Suprapubic skin (tissue), 4 donors: Measurements from ENCODE around the gene ALKBH8. TPM values are rescaled to one million over a fixed set of nuclear protein-coding genes. Genes with fewer than 3 reads are reported as not detected.
A peak's percentile ranks its signal among the peaks of the same experiment; 100 is the strongest.

Source experiments
- DNase-seq, 2 donors: peaks; one replicate each; pipeline ENCODE4 v3.0.0-alpha.2; 2019; ENCODE audit warnings: low spot score in 2 of 2
- H3K27ac ChIP-seq: fragments of 200-600 bp; sonication (generic); one replicate; pipeline ENCODE4 v1.5.1; 2019
- H3K27me3 ChIP-seq: fragments of 200-600 bp; sonication (generic); one replicate; pipeline ENCODE4 v1.5.1; 2019
- H3K36me3 ChIP-seq: fragments of 200-600 bp; sonication (generic); one replicate; pipeline ENCODE4 v1.5.1; 2019
- H3K4me1 ChIP-seq: fragments of 200-600 bp; sonication (generic); one replicate; pipeline ENCODE4 v1.5.1; 2019
- H3K4me3 ChIP-seq: fragments of 200-600 bp; sonication (generic); one replicate; pipeline ENCODE4 v1.5.1; 2019; ENCODE audit warnings: mild to moderate bottlenecking
- H3K9me3 ChIP-seq: fragments of 200-600 bp; sonication (generic); one replicate; pipeline ENCODE4 v1.5.1; 2019
- EP300 ChIP-seq: sonication (generic); formaldehyde crosslinking; IDR thresholded peaks from one replicate; pipeline ENCODE4 v1.6.1; 2017; ENCODE audit warnings: antibody characterized with exemption
- POLR2A ChIP-seq, 2 donors: fragments of 450-650 bp; IDR thresholded peaks; one replicate each; pipeline ENCODE4 v1.6.1; 2017; ENCODE audit warnings: antibody characterized with exemption in 2 of 2, mild to moderate bottlenecking in 2 of 2, moderate library complexity in 2 of 2
- POLR2AphosphoS5 ChIP-seq, 3 donors: sonication (generic); formaldehyde crosslinking; IDR thresholded peaks; one replicate each; pipeline ENCODE4 v1.6.1; 2017; ENCODE audit warnings: antibody characterized with exemption in 3 of 3
- WGBS: methylation state at CpG from one replicate; pipeline ENCODE4 v1.1.5; 2018; 5-methylcytosine and 5-hydroxymethylcytosine counted together
- total RNA-seq, 4 donors: library from RNA; depleted of rRNA; stranded (reverse); fragments of >200 nt; gene quantifications; one replicate each; pipeline ENCODE4 v1.1.0, GENCODE V29; 2016
- TF ChIP-seq, protein P1 (sequence below), 2 donors: fragments of 200-600 bp in 1 of 2; fragments of 450-650 bp in 1 of 2; sonication (generic) in 1 of 2; IDR thresholded peaks; one replicate each; pipeline ENCODE4 v1.5.1; 2016 to 2019; ENCODE audit warnings: antibody characterized with exemption in 2 of 2, mild to moderate bottlenecking in 1 of 2, moderate library complexity in 1 of 2

The ALKBH8 gene
- total RNA-seq, 4 donors from 2014 or later: 2.0 to 6.8 (median 5.6) TPM

DNA sequence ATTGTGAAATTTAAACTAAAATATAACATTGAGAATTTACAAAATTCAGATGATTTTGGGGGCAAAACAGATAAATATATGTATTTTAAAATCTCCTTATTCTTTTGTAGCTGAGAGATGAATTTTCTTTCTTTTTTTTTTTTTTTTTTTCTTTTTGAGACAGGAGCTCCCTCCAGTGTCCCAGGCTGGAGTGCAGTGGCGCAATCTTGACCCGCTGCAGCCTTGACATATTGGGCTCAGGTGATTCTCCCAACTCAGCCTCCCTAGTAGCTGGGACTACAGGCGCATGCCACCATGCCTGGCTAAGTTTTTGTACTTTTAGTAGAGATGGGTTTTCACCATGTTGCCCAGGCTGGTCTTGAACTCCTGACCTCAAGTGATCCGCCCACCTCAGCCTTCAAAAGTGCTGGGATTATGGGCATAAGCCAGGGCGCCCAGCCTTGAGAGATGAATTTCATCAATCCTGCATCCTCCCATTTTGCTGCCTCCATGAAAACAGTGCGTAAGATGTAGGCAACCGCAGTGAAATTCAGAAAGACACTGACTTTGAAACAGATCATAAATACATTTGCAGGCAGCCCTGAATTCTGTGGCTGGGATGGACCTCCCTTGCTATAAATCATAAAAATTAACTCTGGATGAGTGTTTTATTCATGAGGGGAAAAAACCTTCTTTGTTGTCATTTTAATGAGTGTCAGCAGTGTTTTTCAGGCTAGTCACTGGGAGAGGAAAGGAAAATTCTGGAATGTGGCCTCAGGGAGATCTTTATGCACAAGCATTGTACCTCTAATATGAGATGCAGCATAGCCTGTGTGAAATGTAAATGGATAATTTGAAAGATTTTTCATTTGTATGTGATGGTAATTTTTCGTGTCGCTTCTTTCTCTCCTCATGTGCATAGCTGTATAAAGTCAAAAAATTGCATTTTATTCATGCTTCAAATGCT lies 39.8 kb upstream of the ALKBH8 start:
- 85% methylated on average over 9 of the region's 9 CpGs for WGBS

DNA sequence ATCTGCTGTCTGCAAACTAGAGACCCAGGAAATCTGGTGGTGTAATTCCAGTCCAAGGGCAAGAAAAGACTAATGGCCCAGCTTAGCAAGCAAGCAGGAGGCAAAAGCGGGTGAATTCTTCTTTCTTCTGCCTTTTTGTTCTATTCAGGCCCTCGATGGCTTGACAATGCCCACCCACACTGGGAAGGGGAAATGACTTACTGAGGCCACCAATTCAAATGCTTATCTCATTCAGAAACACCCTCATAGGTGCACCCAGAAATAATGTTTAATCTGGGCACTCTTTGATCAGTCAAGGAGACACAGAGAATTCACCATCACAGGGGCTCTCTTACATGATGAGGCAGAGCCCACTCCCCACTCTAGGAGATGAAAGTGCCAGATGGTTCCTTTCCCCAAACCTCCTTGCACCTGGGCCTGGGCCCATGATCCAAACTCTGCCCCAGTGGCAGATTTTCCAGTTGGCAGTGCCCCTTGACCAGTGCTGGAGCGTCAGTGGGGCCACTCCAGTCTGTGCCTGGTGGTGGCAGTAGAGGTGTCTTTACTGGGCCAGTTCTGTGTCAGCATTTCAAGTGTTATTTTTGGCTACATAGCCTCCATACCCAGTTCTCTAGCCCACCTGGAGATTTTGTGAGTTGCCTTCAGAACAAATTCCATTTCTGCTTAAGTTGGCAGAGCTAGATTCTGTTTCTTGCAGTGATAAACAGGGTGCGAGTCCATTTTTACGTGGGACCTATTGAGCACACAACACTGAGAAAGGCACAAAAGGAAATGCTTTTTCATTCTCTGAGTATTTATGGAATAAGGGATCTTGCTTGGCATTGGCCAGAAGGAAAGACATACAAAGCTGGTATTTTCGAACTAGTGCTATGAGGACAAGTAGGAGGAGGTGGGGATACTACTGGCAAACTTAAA lies 32.9 kb upstream of the ALKBH8 start:
- Histone ChIP-seq H3K36me3 (no peaks in the 10 kb centered on the region), H3K27ac (no peak overlapping the region), H3K27me3 (peaks cover 40% of the 10 kb centered on the region), H3K9me3 (no peaks in the 10 kb centered on the region), H3K4me1 (no peaks in the 10 kb centered on the region), H3K4me3 (no peak overlapping the region)
- 68% methylated on average over 6 of the region's 6 CpGs for WGBS
- no peak for DNase-seq
- no peak for TF ChIP-seq POLR2AphosphoS5 (IDR thresholded peaks at IDR 0.05)
- no peak for TF ChIP-seq POLR2A (IDR thresholded peaks at IDR 0.05)

More for the DNA sequence above, 39.8 kb upstream of the ALKBH8 start:
- Histone ChIP-seq H3K4me1 (no peaks in the 10 kb centered on the region), H3K27me3 (peaks cover 32% of the 10 kb centered on the region), H3K4me3 (no peak overlapping the region), H3K9me3 (no peaks in the 10 kb centered on the region), H3K27ac (no peak overlapping the region), H3K36me3 (no peaks in the 10 kb centered on the region)
- TF ChIP-seq, protein P1, sequence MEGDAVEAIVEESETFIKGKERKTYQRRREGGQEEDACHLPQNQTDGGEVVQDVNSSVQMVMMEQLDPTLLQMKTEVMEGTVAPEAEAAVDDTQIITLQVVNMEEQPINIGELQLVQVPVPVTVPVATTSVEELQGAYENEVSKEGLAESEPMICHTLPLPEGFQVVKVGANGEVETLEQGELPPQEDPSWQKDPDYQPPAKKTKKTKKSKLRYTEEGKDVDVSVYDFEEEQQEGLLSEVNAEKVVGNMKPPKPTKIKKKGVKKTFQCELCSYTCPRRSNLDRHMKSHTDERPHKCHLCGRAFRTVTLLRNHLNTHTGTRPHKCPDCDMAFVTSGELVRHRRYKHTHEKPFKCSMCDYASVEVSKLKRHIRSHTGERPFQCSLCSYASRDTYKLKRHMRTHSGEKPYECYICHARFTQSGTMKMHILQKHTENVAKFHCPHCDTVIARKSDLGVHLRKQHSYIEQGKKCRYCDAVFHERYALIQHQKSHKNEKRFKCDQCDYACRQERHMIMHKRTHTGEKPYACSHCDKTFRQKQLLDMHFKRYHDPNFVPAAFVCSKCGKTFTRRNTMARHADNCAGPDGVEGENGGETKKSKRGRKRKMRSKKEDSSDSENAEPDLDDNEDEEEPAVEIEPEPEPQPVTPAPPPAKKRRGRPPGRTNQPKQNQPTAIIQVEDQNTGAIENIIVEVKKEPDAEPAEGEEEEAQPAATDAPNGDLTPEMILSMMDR (IDR thresholded peaks at IDR 0.05): no peak
- TF ChIP-seq EP300: no peak
- TF ChIP-seq POLR2AphosphoS5 (IDR thresholded peaks at IDR 0.05): no peak
- TF ChIP-seq POLR2A (IDR thresholded peaks at IDR 0.05): no peak
- DNase-seq: no peak

DNA sequence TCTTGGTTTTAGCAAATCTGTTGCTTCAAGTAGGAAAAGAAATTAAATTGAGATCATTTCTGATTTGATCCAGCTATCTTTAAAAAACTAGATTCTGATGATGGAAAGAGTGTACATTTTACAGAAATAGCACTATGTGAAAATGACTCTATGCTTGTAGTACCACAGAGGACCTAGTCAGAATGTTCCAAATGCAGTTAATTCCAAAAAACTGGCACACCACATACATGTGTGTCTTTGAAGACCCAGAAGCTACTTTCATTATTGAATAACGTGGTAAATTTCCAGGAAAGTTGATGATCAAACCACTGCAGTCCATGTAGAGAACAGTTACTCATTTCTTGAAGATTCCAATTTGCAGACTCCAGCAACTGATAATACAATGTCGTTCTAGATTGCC lies 29.2 kb upstream of the ALKBH8 start:
- DNase-seq: no peak
- Histone ChIP-seq H3K9me3 (no peaks in the 10 kb centered on the region), H3K27ac (no peak overlapping the region), H3K36me3 (no peaks in the 10 kb centered on the region), H3K27me3 (peaks cover 67% of the 10 kb centered on the region), H3K4me1 (peaks cover 21% of the 10 kb centered on the region), H3K4me3 (no peak overlapping the region)
- TF ChIP-seq EP300: no peak
- TF ChIP-seq POLR2AphosphoS5 (IDR thresholded peaks at IDR 0.05): no peak
- TF ChIP-seq, protein P1 (IDR thresholded peaks at IDR 0.05): no peak
- TF ChIP-seq POLR2A (IDR thresholded peaks at IDR 0.05): no peak
- 58% methylated on average over 2 of the region's 2 CpGs for WGBS

DNA sequence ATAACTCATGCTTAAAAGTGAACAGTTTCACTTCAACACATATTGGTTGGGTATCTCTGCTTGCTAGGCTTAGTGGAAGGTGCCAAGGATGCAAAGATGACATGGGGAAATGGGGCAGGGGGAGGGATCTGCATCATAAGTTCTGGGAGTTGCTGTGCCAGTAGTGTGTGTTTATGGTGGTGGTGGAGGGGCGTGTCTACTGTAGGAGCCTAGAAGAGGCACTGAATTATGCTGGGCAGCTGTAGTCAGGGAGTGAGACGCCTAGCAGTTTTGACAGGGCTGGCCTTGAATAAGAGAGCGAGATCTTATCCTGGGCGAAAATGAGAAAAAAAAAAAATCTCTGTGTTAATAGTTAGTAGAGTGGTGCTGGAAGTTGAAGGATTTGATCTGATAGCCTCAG lies 28.4 kb upstream of the ALKBH8 start:
- no peaks in the 10 kb centered on the region for H3K36me3 ChIP-seq
- peaks cover 72% of the 10 kb centered on the region for H3K27me3 ChIP-seq
- H3K4me1 ChIP-seq: peaks cover 21% of the 10 kb centered on the region
- H3K27ac ChIP-seq: no peak overlapping the region
- TF ChIP-seq POLR2AphosphoS5 (IDR thresholded peaks at IDR 0.05): no peak
- no peak for TF ChIP-seq POLR2A (IDR thresholded peaks at IDR 0.05)
- WGBS: 41% methylated on average over 4 of the region's 4 CpGs
- DNase-seq: no peak
- no peak overlapping the region for H3K4me3 ChIP-seq
- H3K9me3 ChIP-seq: no peaks in the 10 kb centered on the region

DNA sequence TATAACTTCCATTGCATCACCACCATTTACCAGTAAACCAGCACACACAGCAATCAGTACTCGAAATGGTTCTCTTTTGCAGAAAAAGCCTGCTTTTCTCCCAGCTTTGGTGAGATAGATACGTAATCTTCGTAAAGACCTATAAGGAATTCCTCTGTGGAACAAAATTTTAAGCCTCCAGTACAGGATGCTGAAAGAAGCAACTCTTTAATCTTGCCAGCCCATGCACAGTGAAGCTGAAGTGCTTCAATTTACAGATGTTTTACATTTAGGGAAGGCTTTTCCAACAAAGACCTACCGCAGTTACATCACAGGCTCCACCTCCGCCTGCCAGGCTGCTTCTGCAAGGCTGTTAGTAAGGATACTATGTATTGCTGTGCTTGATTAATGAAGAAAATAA lies 27.3 kb upstream of the ALKBH8 start:
- H3K27me3 ChIP-seq: peaks cover 69% of the 10 kb centered on the region
- no peaks in the 10 kb centered on the region for H3K36me3 ChIP-seq
- no peak overlapping the region for H3K4me3 ChIP-seq
- no peak for DNase-seq
- no peak for TF ChIP-seq EP300
- no peak for TF ChIP-seq POLR2AphosphoS5 (IDR thresholded peaks at IDR 0.05)
- no peak for TF ChIP-seq POLR2A (IDR thresholded peaks at IDR 0.05)
- TF ChIP-seq, protein P1 (IDR thresholded peaks at IDR 0.05): no peak
- H3K27ac ChIP-seq: no peak overlapping the region
- no peaks in the 10 kb centered on the region for H3K9me3 ChIP-seq
- WGBS: 23% methylated on average over 5 of the region's 5 CpGs
- H3K4me1 ChIP-seq: peaks cover 21% of the 10 kb centered on the region

DNA sequence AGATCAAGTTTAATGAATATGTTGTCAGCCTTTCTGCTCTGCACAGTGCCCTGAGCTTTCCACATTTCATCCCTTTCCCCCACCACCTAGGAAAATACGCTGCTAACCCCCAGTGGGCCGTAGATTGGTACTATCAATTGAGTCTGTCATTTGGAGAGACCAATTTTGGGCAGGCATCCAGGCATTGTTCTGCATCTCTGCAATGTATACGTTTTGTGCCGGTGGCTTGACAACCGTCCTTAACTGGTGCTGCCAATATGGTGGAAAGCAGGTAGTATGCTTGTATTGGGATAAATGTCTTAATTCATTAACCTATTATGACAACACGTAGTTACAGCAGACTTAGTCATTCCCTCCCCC lies 26.7 kb upstream of the ALKBH8 start:
- Histone ChIP-seq H3K36me3 (no peaks in the 10 kb centered on the region), H3K9me3 (no peaks in the 10 kb centered on the region), H3K4me1 (peaks cover 21% of the 10 kb centered on the region), H3K27me3 (peaks cover 75% of the 10 kb centered on the region), H3K27ac (no peak overlapping the region), H3K4me3 (peak overlapping the region; percentile 60)
- WGBS: 15% methylated on average over 6 of the region's 6 CpGs
- DNase-seq: no peak
- TF ChIP-seq POLR2A (IDR thresholded peaks at IDR 0.05) (no peak), EP300 (no peak), POLR2AphosphoS5 (IDR thresholded peaks at IDR 0.05) (no peak)
- TF ChIP-seq, protein P1 (IDR thresholded peaks at IDR 0.05): no peak
